Measurements from ENCODE around the gene MRLN. TPM values are rescaled to one million over a fixed set of nuclear protein-coding genes. Genes with fewer than 3 reads are reported as not detected.

The MRLN gene
- total RNA-seq, 3 donors from 2014 or later (not counting 1 experiment from before 2014, with no cell fraction given), result not detected

- intact Hi-C loops (cut with micrococcal nuclease), result no loop called here
- Histone ChIP-seq H3K27me3 (ENCODE audit: control insufficient read depth, insufficient read depth, low read length) (peaks cover 7% of the 10 kb centered on the region), H3K36me3 (ENCODE audit: control insufficient read depth, insufficient read depth, low read length) (no peaks in the 10 kb centered on the region), H3K4me1 (ENCODE audit: control insufficient read depth, insufficient read depth, low read length) (peaks cover 5% of the 10 kb centered on the region), H3K27ac (ENCODE audit: low read length) (no peak overlapping the region), H3K4me3 (ENCODE audit: low read length) (no peak overlapping the region), H3K9me3 (ENCODE audit: control insufficient read depth, insufficient read depth, low read length) (no peaks in the 10 kb centered on the region)
- ATAC-seq (no peak), DNase-seq (no peak)
- 79% methylated on average over 2 of the region's 3 CpGs for WGBS (ENCODE audit: insufficient coverage)
- Mint-ChIP-seq H3K9me3 (no peaks in the 10 kb centered on the region), H3K4me1 (no peaks in the 10 kb centered on the region), H3K36me3 (no peaks in the 10 kb centered on the region), H3K27me3 (ENCODE audit: low read depth in 2 of 2) (peaks cover 29 to 46% of the 10 kb centered on the region in 2 donors), H3K27ac (no peak overlapping the region), H3K4me3 (no peak overlapping the region)
- TF ChIP-seq CTCF (IDR thresholded peaks at IDR 0.05), result no peak
These were observed 41.3 kb downstream of the MRLN start for GRCh38 chr10:59711871-59712494.

GRCh38 chr10:59709395-59710125, 43.7 kb downstream of the MRLN start, which contains the start of gene SLC16A9:
SLC16A9 (minus strand) TSS chr10:59709850; CDS start chr10:59684291, 25,559 bp downstream.
- Mint-ChIP-seq H3K9me3 (no peaks in the 10 kb centered on the region), H3K36me3 (no peaks in the 10 kb centered on the region), H3K27ac (no peak within 1 kb of the TSS), H3K4me1 (no peaks in the 10 kb centered on the region), H3K27me3 (ENCODE audit: low read depth in 2 of 2) (peaks cover 29 to 43% of the 10 kb centered on the region in 2 donors), H3K4me3 (no peak within 1 kb of the TSS)
- Histone ChIP-seq H3K4me1 (ENCODE audit: control insufficient read depth, insufficient read depth, low read length) (peaks cover 5% of the 10 kb centered on the region), H3K27ac (ENCODE audit: low read length) (no peak within 1 kb of the TSS), H3K9me3 (ENCODE audit: control insufficient read depth, insufficient read depth, low read length) (no peaks in the 10 kb centered on the region), H3K4me3 (ENCODE audit: low read length) (no peak within 1 kb of the TSS), H3K36me3 (ENCODE audit: control insufficient read depth, insufficient read depth, low read length) (no peaks in the 10 kb centered on the region), H3K27me3 (ENCODE audit: control insufficient read depth, insufficient read depth, low read length) (peaks cover 7% of the 10 kb centered on the region)
- under 1% methylated on average over 67 of the region's 68 CpGs for WGBS (ENCODE audit: insufficient coverage)
- ATAC-seq, result peak in 1 of 3 donors; percentile 35
- intact Hi-C loops (cut with micrococcal nuclease), result no loop called here
- peak in 1 of 2 donors; percentile 2 for DNase-seq
- TF ChIP-seq CTCF (IDR thresholded peaks at IDR 0.05), result no peak

- intact Hi-C loops (cut with micrococcal nuclease), result no loop called here
- ATAC-seq, result no peak
- no peak overlapping the region for H3K27ac Mint-ChIP-seq
These were observed 44.4 kb downstream of the MRLN start for GRCh38 chr10:59708816-59709394.

More at GRCh38 chr10:59708816-59709394, 44.4 kb downstream of the MRLN start:
- Mint-ChIP-seq H3K27me3 (ENCODE audit: low read depth in 2 of 2) (peaks cover 27 to 36% of the 10 kb centered on the region in 2 donors), H3K4me3 (no peak overlapping the region), H3K4me1 (no peaks in the 10 kb centered on the region), H3K9me3 (no peaks in the 10 kb centered on the region), H3K36me3 (no peaks in the 10 kb centered on the region)
- TF ChIP-seq CTCF (IDR thresholded peaks at IDR 0.05), result no peak
- Histone ChIP-seq H3K27me3 (ENCODE audit: control insufficient read depth, insufficient read depth, low read length) (peaks cover 7% of the 10 kb centered on the region), H3K9me3 (ENCODE audit: control insufficient read depth, insufficient read depth, low read length) (no peaks in the 10 kb centered on the region), H3K4me1 (ENCODE audit: control insufficient read depth, insufficient read depth, low read length) (peaks cover 5% of the 10 kb centered on the region), H3K27ac (ENCODE audit: low read length) (no peak overlapping the region), H3K36me3 (ENCODE audit: control insufficient read depth, insufficient read depth, low read length) (no peaks in the 10 kb centered on the region), H3K4me3 (ENCODE audit: low read length) (no peak overlapping the region)
- no peak for DNase-seq
- 2% methylated on average over 42 of the region's 42 CpGs for WGBS (ENCODE audit: insufficient coverage)
